HUES64 (cell line): ENCODE data around the gene AGXT. TPM values are rescaled to one million over a fixed set of nuclear protein-coding genes. Genes with fewer than 3 reads are reported as not detected.

Source experiments
- H3K27ac ChIP-seq: 2 replicates; pipeline ENCODE4 v1.7.0; 2013; ENCODE audit warnings: low read depth, low read length, inconsistent platforms
- H3K27me3 ChIP-seq: 2 replicates; pipeline ENCODE4 v1.6.1; 2013; ENCODE audit warnings: mild to moderate bottlenecking, low read length; ENCODE audit not compliant: insufficient read depth
- H3K36me3 ChIP-seq: 2 replicates; pipeline ENCODE4 v1.6.1; 2013; ENCODE audit warnings: mild to moderate bottlenecking, low read length; ENCODE audit not compliant: insufficient read depth
- H3K4me1 ChIP-seq: 2 replicates; pipeline ENCODE4 v1.6.1; 2013; ENCODE audit warnings: mild to moderate bottlenecking, low read length, moderate library complexity; ENCODE audit not compliant: insufficient read depth
- H3K4me3 ChIP-seq: 2 replicates; pipeline ENCODE4 v1.5.1; 2013; ENCODE audit warnings: mild to moderate bottlenecking, low read length, moderate library complexity
- H3K9ac ChIP-seq: 2 replicates; pipeline ENCODE4 v1.6.1; 2013; ENCODE audit warnings: mild to moderate bottlenecking, low read depth, low read length
- H3K9me3 ChIP-seq: 2 replicates; pipeline ENCODE4 v1.6.1; 2013; ENCODE audit warnings: low read depth, low read length; ENCODE audit not compliant: insufficient read depth
- WGBS: fragments of 150-250, 120-280 bp; methylation state at CpG from one replicate; pipeline ENCODE4 v1.1.7; 2013; ENCODE audit warnings: missing lambda C conversion rate; 5-methylcytosine and 5-hydroxymethylcytosine counted together
- polyA plus RNA-seq, 2 experiments: library from polyadenylated mRNA; stranded (reverse); fragments of 50-300 nt; gene quantifications; one replicate each; pipeline ENCODE4 v1.2.3, GENCODE V29; 2013

Gene AGXT
- not detected for polyA plus RNA-seq (2013, experiment 1 of 2)
- polyA plus RNA-seq (2013, experiment 2 of 2), result not detected

DNA sequence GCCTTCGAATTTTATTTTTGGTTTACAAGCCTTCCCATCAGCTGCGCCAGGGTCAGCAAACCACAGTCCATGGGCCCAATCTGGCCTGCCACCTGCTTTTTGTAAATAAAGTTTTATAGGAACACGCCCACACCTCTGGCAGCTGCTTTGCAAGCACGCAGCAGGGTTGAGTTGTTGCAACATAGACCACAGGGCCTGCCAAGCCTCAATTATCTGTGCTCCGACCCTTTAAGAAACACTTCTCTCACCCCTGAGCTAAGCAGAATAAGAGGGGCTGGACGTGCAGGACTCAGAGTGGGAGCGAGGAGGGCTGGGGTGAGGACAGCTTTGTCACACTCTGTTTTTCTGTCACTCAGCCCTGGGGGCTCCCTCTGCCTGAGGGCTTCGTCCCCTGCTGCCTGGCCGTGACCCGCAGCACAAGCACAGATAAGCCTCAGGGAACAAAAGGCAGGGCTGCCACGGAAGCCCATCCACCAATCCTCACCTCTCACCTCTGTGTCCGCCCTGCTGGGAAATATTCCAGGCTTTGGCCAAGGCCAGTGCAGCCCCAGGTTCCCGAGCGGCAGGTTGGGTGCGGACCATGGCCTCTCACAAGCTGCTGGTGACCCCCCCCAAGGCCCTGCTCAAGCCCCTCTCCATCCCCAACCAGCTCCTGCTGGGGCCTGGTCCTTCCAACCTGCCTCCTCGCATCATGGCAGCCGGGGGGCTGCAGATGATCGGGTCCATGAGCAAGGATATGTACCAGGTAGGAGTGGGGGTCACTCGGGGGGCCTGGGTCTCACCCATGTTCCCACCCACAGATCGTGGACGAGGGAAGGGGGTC is at the start of gene AGXT:
TSS of gene AGXT (plus strand) at position 539 of the 823 bp plus-strand sequence. CDS start at position 581, 42 bp downstream.
- Histone ChIP-seq H3K36me3 (no peaks in the 10 kb centered on the region), H3K4me1 (no peaks in the 10 kb centered on the region), H3K27ac (no peak within 1 kb of the TSS), H3K4me3 (no peak within 1 kb of the TSS), H3K9ac (no peak within 1 kb of the TSS), H3K9me3 (no peaks in the 10 kb centered on the region), H3K27me3 (no peaks in the 10 kb centered on the region)
- WGBS, result 88% methylated on average over 21 of the region's 21 CpGs

DNA sequence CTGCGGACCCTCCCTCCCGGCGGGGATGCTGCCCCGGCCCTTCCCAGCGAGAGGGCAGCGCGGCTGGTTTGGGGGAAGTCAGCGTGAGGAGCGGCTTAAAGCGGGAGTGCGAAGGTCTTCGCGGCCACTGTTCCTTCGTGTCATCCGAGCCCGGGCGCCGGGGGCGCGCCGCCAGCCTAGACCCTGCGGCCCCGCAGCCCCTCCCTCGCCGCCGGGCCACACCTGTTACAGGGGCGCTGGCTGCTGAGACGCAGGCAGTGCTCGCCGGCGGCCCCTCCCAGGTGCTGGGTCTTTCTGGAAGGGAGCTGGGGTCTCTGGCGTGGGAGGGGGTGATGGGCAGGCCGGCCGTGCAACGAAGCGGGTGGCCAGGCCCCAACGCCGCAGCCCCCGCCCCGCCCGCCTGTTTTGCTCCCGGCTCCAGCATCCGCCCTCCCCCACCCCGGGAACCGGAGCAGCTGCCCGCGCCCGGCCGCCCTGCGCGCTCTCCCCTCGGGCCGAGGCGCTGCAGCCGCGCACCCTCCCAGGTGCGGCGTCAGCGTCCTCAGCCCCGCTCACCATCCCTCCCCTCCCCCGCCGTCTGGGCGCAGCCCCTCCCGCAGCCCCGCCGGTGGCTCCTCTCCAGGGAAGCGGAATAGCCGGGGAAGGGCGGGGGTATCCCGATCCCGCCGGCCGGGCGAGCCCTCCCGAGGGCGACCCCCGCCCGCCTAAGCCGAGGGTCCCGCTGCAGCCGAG is 49.3 kb upstream of the AGXT start:
- H3K9me3 ChIP-seq, result no peaks in the 10 kb centered on the region
- H3K36me3 ChIP-seq, result peaks cover 9% of the 10 kb centered on the region
- H3K4me1 ChIP-seq, result peaks cover 6% of the 10 kb centered on the region; the same call in 1 of the 2 replicates
- peaks cover 43% of the 10 kb centered on the region for H3K27me3 ChIP-seq
- H3K9ac ChIP-seq, result peak overlapping the region; percentile 79
- peak overlapping the region; percentile 76 for H3K27ac ChIP-seq
- peak overlapping the region; percentile 90 for H3K4me3 ChIP-seq
- under 1% methylated on average over 81 of the region's 81 CpGs for WGBS

DNA sequence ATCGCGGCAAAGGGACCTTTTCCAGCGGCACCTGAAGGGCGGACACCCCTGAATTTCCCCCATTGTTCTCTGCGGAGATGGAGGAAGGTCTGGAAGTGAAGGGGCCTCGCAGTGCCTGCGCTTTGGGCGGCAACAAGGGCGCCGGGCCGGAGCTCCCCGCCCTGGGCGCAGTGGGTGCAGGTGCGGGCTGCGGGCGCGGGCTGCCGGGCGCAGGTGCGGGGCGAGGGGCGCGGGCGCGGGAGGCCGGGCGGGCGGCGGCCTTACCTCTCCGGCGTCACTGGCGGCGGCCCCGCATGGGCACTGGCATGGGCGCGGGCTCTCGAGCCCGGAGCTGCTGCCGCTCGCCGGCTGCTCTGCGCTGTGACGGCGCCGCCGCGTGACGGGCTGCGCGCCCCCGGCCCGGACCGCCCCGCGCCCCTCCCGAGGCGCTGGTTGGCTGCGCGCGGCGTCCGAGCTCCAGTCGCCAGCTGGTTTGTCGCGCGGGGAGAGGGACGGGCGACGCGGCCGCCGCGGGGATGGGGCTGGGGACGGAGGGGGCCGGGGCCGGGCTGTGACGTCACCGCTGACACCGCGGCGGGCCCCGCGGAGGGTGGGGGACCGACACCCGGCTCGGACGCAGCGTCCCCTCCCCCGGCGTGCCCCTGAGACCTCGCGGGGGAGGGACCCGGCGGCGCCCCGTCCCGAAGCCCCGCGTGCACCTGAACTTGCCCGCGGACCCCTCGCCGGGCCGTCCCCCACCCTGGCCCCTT is 48.6 kb upstream of the AGXT start, which contains the start of gene KIF1A:
TSS of gene KIF1A (minus strand) at position 362 of the 749 bp plus-strand sequence. CDS start 22,467 bp downstream, outside the sequence.
- Histone ChIP-seq H3K9me3 (no peaks in the 10 kb centered on the region), H3K4me1 (peaks cover 6% of the 10 kb centered on the region; the same call in 1 of the 2 replicates), H3K4me3 (peak within 1 kb of the TSS; percentile 90), H3K36me3 (peaks cover 9% of the 10 kb centered on the region), H3K27ac (peak within 1 kb of the TSS; percentile 76), H3K9ac (peak within 1 kb of the TSS; percentile 79), H3K27me3 (peaks cover 45% of the 10 kb centered on the region)
- WGBS, result under 1% methylated on average over 104 of the region's 104 CpGs

DNA sequence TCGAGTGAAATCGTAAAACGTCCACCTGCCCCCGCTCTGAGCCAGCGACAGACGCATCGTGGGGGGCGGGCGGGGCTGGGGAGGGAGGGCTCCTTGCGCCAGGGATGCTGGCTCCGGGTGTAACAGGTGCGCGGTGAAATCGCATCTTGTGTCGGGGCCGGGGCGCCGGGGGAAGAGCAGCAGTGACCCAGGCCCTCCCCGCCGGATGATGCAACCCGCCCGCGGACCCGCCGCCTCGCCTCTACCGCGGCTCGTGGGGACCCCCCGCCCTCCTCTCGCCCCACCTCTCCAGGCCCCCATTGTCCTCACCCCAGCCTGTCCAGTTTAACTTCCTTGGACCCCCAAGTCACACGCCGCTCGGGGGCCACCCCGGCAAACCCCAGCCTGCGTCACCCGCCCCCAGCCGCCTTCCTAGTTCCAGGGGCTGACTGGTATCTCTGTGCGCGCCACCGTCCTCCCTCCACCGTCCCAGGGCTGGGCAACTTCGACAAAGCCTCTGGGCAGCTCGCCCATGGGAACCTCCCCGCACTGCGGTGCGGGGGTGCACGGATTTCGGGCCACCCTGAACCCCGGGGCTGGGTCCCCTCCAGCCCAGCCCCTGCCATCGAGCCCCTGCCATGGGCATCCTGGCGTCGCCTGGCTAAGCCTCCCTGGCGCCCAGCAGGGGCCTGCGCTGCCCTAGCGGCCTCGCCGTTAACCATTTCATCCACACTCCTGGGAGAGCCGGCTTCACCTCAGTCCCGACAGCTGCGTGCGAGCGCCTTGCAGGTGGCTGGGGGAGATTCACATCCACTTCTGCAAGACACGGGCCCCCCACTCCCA is 47.8 kb upstream of the AGXT start:
- Histone ChIP-seq H3K9ac (peak overlapping the region; percentile 74), H3K4me1 (peaks cover 6% of the 10 kb centered on the region; the same call in 1 of the 2 replicates), H3K9me3 (no peaks in the 10 kb centered on the region), H3K27ac (peak overlapping the region; percentile 67; the same call in 1 of the 2 replicates), H3K36me3 (peaks cover 8% of the 10 kb centered on the region), H3K4me3 (peak overlapping the region; percentile 90), H3K27me3 (peaks cover 50% of the 10 kb centered on the region)
- WGBS, result under 1% methylated on average over 64 of the region's 64 CpGs

DNA sequence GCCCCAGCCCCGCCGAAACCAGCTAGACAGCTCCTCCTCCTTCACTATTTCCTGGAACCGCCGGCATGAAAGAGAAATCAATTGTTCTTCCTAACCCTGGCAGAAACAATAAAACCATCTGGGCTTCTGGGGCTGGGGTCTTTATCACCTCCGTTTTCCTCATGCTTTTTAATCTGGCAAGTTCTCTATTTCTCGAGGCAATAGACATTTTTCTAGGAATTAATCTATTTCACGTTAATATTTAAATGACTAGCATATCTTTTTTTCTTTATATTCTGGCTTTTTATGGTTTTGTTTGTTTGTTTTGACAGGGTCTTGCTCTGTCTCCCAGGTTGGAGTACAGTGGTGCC is 47.2 kb upstream of the AGXT start:
- H3K36me3 ChIP-seq, result 0 out of 2 replicates have a peak, but pooled peaks cover 3% of the 10 kb centered on the region
- H3K4me3 ChIP-seq, result peak overlapping the region; percentile 90
- peaks cover 50% of the 10 kb centered on the region for H3K27me3 ChIP-seq
- H3K9ac ChIP-seq, result peak overlapping the region; percentile 74; the same call in 1 of the 2 replicates
- H3K4me1 ChIP-seq, result peaks cover 6% of the 10 kb centered on the region; the same call in 1 of the 2 replicates
- no peaks in the 10 kb centered on the region for H3K9me3 ChIP-seq
- no peak overlapping the region for H3K27ac ChIP-seq
- 2% methylated on average over 6 of the region's 7 CpGs for WGBS

DNA sequence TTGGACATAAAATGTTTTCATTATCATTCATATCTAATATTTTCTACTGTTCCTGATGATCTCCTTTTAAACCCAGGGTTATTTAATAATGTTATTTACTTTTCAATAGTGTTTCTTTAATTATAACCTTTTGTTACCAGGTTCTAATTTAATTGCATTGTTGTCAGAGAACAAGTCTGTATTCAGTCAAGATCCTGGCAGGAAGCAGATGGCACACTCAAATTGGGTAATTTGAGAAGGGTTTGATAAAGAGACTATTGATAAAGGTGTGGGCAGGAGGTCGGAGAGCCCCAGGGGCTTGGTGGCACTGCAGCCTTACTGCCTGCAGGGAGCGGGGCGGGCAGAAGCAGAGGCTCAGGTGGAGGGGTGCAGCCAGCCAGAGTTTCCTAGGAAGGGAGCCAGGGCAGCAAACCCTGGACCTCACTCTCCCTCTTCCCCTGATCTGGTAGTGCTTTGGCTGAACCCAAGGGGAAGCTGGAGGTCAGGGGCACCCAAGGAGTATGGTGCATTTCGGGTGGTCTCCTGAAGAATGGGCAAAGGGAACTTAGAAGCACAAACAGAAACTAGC is 46.3 kb upstream of the AGXT start:
- Histone ChIP-seq H3K4me1 (peaks cover 6% of the 10 kb centered on the region; the same call in 1 of the 2 replicates), H3K4me3 (no peak overlapping the region), H3K27me3 (peaks cover 53% of the 10 kb centered on the region), H3K27ac (no peak overlapping the region), H3K9ac (no peak overlapping the region), H3K9me3 (no peaks in the 10 kb centered on the region), H3K36me3 (0 out of 2 replicates have a peak, but pooled peaks cover under 1% of the 10 kb centered on the region)
- WGBS, result 78% methylated on average over 4 of the region's 4 CpGs

DNA sequence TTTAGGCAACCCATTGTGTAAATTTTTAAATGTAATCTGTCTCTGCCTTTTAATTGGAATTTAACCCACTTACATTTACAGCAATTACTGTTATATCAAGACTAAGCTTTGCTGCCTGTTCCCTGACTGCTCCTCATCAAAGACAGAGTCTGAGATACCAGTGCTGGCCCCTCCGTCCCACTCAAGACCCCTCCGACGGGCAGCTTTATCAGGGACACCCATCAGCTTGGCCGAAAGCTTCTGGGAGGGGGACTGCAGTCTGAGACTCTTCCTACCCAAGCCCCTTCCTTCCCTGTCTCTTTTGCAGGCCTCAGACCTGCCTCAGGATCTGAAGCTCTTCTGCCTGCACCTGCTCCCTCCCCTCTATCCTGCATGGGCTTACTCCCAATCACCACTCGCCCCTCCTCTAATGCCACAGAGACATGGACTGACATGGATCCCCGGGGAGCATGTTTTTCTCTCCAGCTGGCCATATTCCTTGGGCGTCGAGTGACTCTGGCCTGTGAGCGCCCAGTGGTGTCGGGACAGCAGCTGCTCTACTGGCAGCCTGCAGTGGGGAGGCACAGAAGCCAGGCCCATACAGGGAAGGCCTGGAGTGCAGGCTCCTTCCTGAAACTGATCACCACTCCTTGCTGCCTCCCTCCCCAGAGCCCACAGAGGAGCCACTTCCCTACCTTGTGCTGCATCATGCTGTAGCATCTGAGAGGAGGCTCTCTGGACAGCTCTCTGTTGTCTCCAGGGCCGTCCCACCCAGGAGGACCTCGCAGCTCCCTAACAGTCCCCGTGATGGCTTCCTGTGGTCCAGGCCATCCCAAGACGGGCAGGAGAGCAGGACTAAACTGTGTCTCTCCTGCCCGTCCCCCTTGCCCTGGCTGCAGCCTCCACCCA is 44.9 kb upstream of the AGXT start:
- peaks cover 59% of the 10 kb centered on the region for H3K27me3 ChIP-seq
- H3K27ac ChIP-seq, result no peak overlapping the region
- H3K36me3 ChIP-seq, result no peaks in the 10 kb centered on the region
- no peak overlapping the region for H3K4me3 ChIP-seq
- no peaks in the 10 kb centered on the region; the same call in 1 of the 2 replicates for H3K4me1 ChIP-seq
- 84% methylated on average over 15 of the region's 15 CpGs for WGBS
- no peak overlapping the region for H3K9ac ChIP-seq
- no peaks in the 10 kb centered on the region for H3K9me3 ChIP-seq

DNA sequence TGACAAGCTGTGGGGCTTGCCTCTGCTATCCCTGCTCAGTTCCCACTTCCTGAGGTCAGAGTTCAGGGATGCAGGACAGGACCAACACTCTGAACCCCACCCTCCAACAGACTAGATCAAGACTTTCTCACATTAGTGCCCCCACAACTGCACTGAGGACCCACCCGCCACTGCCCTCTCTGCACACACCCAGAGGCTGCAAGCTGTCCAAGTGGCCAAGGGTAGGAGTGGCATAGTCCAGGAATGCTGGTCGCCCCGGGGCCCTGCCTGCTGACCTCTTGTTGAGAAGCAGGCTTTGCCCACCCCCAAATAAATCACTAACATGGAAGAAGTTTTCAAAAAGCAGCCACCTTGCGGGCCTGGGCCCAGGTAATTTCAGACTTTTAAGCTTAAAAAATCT is 43.1 kb upstream of the AGXT start:
- Histone ChIP-seq H3K9ac (no peak overlapping the region), H3K27ac (no peak overlapping the region), H3K4me1 (no peaks in the 10 kb centered on the region; the same call in 1 of the 2 replicates), H3K27me3 (peaks cover 75% of the 10 kb centered on the region), H3K36me3 (no peaks in the 10 kb centered on the region), H3K9me3 (no peaks in the 10 kb centered on the region), H3K4me3 (no peak overlapping the region)
- WGBS, result 85% methylated on average over 4 of the region's 4 CpGs

DNA sequence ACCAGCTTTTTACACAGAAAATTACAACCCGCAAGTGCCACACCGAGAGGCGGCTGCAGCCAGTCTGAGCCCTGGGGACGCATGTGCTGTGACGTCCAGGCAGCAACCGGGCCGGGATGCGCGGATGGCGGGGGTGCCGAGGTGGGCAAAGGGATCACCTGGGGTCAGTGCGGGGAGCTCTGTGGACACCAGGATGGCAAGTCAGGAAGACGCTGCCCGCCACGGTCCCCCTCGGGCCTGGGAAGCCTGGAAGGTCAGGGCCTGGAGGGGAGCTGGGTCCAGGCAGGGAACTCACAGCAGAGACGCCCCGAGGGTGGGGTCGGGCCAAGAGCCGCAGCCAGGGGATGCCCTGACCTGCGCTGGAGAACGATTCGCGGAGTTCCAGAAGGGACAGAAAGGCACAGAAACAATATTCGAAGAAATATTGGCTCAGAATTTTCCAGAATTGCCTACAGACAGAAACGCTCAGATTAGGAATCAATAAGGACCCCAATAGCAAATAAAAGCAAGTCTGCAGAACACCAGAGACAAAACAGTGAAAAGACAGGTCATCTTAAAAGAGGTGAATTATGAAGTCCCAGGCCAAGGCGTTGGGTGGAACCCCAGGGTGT is 36.9 kb upstream of the AGXT start:
- Histone ChIP-seq H3K4me1 (no peaks in the 10 kb centered on the region), H3K27me3 (peaks cover 55% of the 10 kb centered on the region), H3K9ac (no peak overlapping the region; the same call in 1 of the 2 replicates), H3K36me3 (no peaks in the 10 kb centered on the region), H3K4me3 (peak overlapping the region; percentile 73), H3K27ac (no peak overlapping the region), H3K9me3 (no peaks in the 10 kb centered on the region)
- WGBS, result 10% methylated on average over 27 of the region's 27 CpGs
